GM19351 (cell line): Measurements from ENCODE around the gene FAM111B.
A peak's percentile ranks its signal among the peaks of the same experiment; 100 is the strongest.

ENCODE experiments used
- ATAC-seq: cut with Tn5 transposase; IDR thresholded peaks from one replicate; pipeline ENCODE4 v1.9.1; 2021; ENCODE audit warnings: mild to moderate bottlenecking, moderate library complexity; ENCODE audit not compliant: unreplicated experiment

FAM111B gene

DNA sequence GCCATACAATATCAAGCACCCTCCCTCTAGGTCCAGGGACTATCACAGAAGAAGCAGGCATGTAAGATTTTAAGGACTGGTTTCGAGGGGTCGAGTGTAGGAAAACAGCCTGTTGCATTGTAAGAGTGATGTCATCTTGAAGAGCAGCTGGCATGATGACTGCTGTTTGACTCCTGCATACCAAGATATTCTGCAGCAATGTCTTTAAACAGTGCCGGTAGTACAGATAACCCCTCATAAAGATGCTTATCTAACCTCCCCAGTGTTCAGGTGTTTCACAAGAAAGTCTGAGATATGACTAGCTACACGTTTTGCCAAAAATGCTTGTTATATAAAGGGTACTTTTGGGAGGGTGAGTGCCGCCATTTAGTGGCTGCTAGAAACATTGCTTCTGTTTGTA lies 47.6 kb downstream of the FAM111B start:
- no peak for ATAC-seq

DNA sequence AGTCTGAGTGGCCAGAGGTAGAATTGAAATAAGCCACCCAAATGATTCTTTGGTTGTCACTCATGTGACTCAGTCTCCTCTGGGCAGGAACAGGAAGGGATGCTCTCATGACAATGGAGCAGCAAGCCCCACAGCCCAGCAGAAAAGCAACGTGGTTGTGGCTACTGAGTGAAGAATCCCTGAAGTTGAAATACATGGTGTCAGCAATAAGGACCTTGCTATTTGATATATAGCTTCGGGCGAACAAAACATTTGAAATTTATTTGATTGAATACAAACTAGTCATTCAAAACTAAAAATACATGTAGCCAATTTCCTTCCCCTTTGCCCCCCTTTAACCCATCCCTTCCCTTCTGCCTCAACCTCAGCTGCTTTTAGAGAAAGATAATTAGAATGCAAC lies 50.4 kb downstream of the FAM111B start:
- no peak for ATAC-seq

DNA sequence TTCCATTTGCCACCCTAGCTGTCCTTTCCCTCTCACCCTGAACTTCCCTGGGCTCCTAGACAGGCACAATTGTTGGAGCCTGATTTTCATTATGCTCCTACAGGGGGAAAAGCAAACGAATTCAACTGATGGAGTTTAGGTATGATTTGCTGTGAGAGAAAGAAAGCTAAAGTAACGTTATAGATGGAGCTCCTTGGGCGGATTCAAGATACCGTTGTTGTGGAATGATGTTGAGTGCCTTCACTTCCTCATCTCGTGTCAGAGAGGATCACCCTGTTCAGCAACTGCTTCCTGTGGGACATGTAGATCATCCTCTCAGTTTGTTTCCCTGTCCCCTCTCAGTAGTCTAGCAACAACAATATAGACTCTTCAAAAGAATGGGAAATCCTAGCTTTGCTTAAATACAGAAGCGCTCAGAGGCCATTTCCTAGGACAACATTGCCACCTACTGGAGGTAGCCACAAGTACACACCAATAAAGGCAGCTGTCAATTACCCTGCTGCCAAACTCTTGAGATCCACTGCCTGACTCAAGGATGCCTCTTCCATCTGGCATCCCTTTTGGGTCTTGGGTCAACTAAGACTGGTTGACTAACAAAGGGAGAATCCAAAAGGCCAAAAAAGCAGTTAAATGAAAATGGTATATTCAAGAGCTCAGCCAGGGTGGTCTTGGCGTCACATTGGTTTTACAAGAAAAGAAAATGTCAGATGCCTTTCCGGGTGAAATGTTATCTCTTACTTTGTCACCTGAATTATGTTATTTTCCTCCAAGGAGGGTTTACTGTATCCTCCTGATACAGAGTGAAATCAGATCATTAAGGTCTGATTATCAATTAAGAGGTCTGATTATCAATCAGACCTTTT lies 51.4 kb downstream of the FAM111B start:
- ATAC-seq, result peak; percentile 91

DNA sequence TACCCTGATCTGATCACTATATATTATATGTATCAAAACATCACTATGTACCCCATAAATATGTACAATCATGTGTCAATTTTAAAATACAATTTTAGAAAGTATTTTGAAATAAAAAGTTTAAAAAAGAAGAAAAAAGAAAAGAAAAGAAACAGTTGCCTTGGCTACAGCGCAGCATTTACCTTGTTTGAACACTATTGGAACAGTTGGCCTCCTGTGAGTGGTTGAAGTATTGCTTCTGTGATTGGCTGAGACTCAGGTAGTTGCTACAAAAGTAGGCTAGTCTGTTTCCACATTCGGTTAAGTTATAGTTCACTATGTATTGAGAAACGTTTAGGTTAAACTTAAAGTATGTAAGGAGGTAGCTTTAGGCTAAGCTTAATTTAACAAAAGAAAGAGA lies 57.0 kb downstream of the FAM111B start:
- no peak for ATAC-seq

DNA sequence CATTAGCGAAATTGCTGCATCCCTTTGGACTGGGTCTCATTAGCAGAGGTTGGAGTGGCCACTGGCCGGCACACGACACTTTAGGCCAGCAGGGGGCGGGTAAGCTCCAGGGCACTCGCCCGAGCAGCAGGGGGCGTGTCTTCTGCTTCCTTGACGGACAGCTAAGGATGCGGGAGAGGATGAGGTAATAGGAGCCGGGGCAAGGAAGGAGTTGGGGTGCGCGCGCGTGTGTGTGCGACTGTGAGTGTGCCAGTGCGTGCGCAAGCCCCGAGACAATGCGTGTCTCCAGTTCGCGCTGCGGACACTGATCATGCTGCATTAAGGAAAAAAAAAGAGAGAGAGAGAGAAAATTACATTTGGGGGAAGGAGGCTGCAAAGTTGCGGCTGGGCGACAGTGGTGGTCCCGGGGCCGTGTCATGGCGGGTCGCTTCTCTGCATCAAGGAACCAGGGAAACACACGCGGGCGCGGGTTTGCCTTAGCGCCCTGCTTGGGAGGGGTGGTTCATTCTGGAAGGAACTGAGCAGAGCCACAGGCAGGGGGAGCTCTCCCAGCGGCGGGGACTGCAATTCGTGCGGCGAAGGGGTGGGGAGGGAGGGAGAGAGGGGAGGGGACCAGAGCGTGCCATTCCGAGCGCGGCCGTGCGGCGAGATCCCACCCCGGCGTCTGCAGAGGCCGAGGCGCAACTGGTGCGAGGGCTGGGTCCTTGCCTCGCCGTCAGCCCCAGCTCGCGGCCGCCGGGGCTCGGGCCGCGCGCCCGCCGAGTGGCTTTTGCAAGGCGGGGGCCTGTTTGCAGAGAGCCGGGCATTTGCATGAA lies 64.7 kb downstream of the FAM111B start, which contains the start of gene DTX4:
Gene DTX4 (plus strand): TSS at position 625 of the 815 bp plus-strand sequence. CDS start 464 bp downstream, outside the sequence.
- peak; percentile 64 for ATAC-seq

DNA sequence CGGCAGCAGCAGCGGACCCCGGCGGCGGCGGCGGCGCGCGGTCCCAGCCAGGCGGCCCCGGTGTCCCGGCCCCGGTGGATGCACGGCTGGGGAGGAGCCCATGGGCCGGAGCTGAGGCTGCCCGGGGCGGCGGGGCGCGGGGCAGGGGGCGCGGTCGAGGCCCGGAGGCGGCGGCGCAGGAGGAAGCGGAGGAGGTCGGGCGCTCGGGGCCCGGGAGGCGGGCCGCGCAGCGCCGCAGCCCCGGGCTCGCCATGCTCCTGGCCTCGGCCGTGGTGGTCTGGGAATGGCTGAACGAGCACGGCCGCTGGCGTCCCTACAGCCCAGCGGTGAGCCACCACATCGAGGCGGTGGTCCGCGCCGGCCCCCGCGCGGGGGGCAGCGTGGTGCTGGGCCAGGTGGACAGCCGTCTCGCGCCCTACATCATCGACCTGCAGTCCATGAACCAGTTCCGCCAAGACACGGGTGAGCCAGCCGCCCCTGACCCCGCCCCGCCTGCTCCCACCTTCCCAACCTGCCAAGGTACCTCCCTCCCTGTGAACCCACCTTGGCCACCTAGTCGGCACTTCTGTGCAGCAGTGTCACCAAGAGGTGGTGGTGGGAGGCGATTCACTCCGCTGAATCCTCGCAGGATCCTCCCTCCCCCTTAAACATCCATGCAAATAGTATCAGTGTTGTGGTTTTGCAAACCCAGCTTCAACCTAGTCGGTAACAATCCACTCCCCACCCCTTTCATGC lies 65.5 kb downstream of the FAM111B start:
- peak; percentile 43 for ATAC-seq

DNA sequence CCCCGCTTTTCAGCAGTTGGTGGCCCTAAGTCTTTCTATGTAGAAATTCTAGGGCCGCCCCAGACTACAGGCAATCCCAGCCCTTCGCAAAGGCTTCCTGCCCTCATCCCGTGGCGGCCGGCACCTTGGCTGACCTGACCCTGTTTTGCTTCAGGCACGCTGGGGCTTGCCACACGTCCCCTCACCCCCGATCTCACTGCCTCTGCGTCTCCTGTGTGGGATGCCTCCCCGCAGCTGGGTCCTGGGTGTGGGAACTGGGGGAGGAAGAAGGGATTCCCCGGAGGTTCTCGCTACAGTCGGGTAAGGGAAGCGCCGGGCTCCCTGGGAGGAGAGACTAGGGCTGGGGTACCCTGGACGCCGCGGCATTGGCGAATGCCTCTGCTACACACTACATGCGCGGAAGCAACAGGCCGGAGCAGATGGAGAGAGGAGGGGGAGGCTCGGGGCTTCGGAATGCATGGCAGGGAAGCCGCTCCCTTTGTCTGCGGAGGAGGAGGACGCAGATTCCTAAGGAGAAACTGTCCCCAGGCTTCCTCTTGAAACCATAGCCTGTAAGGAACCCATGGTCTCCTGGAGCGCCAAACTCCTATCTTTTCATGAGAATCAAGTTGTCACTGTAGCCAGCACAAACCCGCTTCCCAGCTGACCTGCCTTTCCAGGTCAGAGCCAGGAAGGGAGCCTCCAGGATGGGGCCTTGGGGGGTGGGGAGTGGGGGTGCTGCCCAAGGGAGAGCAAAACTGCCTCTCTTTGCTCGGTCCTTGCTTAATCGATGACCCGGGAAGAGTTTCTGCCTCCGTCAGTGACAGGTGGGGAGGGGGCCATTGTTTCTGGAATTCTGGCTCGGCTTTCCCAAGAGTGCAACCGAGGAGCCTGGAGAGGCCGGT lies 66.3 kb downstream of the FAM111B start:
- peak; percentile 2 for ATAC-seq

DNA sequence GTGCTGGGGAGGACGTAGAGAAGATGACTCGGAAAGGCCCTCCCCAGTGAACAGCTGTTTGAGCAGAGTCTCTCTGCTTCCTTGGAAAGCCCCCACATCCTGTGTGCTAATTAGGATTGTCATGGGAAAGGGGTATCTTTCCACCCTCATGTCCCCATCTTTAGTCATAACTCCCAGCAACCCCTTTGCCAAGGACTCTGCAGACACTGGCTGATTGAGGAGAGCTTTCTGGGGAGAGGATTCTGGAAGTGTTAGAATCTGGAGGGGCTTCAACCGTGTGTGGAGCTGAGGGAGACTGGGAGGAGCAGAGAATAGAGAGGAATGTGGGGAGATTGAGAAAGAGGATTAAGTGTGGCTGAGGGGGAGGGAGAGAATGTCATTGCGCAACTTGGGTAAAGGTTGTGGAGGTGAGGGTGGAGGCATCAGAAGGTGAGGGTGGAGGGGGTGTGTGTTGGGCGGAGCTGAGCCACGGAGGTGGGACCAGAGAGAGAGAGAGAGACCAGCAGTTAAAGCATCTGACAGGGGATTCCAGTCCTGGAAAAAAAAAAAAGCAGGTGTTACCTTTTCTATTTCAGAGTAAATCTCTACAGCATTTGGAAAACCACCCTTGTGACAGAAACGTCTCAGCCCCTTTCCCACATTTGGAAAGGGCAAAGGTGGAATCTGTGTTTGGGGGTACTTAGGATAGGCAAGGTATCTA lies 67.1 kb downstream of the FAM111B start:
- ATAC-seq, result no peak

DNA sequence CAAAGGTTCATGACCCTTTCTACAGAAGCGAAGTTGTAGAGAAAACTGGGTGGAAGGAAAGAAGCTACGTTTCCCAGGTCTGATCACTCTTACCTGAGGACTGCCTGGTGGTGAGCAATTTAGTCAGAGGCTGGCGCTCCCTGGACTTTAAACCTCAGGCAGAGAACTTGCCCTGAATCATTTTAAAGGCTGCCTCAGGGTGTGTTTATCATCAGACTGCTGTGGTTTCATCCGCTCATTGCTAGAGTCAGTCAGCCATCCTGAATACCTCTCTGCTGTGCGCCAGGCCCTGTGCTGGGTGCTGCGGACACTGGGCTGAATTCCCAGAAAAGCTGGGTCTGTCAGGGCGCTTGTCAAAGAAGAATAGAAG lies 67.6 kb downstream of the FAM111B start:
- ATAC-seq, result no peak

DNA sequence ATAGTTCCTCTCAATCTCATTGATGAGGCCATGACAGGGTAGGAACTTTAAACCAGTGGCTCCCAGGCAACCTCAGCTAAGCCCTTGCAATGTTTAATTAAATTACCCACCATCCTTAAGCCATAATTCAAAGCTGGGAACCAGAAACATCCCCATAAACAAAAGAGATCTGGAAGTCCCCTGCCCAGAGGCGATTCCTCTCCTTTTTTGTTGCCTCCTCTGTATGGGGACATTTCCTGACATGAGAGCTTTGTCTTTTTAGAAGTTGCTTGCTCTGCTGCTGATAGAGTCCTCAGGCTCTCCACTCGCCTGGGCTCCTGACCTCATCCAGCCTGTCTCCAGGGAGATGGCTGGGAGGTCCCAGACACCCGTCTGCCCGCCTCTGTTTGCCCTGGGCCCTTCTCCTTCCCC lies 68.1 kb downstream of the FAM111B start:
- ATAC-seq, result no peak

DNA sequence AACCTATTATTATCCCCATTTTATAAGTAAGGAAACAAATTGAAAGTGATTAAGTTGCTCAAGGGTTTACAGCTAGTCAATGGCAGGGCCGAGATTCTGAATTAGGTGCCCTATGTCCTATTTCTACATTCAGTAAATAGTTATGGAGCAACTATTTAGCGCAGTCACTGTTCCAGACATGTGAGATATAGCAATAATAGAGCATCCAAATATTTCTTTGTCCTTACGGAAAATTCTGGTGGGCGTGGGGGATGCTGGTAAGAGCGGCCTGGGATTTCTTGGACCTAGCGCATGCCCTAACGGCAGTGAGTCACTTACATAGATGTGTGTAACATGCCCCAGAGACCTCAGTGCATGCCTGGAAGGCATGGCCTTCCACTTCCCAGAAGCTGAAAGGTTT lies 69.3 kb downstream of the FAM111B start:
- ATAC-seq, result no peak
